IMR-90 (cell line): ENCODE results near the gene IL13.

Experiments used
- CTCF ChIP-seq: conservative IDR thresholded peaks from 2 replicates; pipeline ENCODE4 v1.5.1; 2012; ENCODE audit warnings: mild to moderate bottlenecking, low read depth, low read length, improper control_type of control experiment
- POLR2A ChIP-seq: IDR thresholded peaks from 2 replicates; pipeline ENCODE4 v1.6.1; 2012; ENCODE audit warnings: mild to moderate bottlenecking, low read depth, low read length
- RCOR1 ChIP-seq: IDR thresholded peaks from 2 replicates; pipeline ENCODE4 v1.6.1; 2012; ENCODE audit warnings: mild to moderate bottlenecking, low read length, improper control_type of control experiment; ENCODE audit not compliant: insufficient replicate concordance

DNA sequence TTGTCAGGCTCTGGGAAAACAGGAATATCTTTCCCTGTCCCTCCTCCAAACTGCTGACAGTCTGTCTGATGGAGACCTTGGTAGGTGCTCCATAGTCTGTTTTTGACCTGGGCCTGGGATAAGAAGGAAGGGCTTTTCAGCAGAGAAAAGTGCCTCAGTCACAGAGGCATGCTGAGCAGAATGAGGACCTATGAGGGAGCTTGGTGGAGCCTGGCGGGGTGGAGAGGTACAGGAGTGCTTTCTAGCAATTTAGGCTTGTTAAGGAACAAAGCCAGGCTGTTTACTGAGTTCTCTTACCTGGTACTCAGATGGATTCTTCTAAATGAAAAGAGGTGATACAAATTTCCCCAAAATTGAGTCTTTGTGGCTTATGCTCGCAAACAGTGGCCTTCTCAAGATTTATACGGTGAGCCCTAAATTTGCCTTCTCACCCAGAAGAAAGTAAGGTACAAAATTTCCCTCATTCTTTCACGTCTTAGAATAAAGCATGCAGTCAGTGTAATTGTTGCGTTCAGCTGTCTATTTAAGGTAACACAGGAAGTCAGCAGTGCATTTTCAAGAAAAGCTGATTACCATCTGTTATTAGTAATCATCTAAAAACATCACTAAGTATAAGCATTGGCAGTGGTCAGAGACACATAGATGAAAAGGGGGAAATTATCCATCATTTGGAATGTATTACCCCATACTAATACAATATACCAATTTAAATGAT is 28.6 kb upstream of the IL13 start:
- TF ChIP-seq POLR2A (no peak), CTCF (no peak), RCOR1 (no peak)
